Fibroblast of lung (primary cell): Measurements from ENCODE around the gene PLA2G2C.

Source experiments
- EZH2 ChIP-seq: IDR thresholded peaks from 2 replicates; pipeline ENCODE4 v1.5.1; 2012; ENCODE audit warnings: low read length, control low read depth, mild to moderate bottlenecking; ENCODE audit errors: missing control alignments
- TF ChIP-seq, protein P1 (sequence below), 2 donors: IDR thresholded peaks in 1 of 2; conservative IDR thresholded peaks in 1 of 2; 1 replicate in 1 of 2; 2 replicates in 1 of 2; pipeline ENCODE4 v1.5.1; 2011 to 2012; ENCODE audit warnings: low read length in 2 of 2, control low read depth in 1 of 2, inconsistent platforms in 1 of 2, low read depth in 1 of 2, mild to moderate bottlenecking in 1 of 2

DNA sequence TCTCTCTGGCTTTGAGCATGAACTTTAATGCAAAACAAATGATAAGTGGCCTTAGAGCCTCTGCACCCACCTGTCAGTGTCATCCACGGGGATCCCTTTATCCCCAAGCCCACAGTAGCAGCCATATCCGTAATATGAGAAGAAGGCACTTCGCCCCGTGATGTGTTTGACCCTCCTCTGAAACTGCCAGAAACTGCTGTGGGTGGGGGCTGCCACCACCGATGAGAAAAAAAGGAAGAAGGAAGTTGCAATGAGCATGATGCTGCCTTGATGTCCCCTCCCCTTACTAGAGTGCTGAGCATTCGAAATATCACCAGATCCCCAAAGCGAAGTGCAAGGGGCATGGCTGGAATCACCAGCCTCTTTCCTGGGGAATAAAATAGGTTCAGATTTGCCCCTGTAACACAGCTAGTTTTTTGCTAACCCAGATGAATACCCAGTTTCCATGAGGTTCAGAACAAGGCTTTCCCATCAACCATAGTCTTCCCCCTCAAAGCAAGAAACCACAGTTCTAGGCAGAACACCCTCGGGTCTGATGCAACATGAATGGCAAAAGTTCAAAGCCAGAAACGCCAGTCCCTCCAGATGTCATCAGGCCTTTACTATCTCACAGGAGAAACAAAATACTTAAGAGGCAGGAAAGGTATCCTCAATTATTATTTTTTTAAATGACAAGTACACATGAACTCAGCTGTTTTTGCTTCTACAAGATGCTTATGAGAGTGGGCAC, 11.2 kb downstream of the PLA2G2C start:
- TF ChIP-seq, protein P1, sequence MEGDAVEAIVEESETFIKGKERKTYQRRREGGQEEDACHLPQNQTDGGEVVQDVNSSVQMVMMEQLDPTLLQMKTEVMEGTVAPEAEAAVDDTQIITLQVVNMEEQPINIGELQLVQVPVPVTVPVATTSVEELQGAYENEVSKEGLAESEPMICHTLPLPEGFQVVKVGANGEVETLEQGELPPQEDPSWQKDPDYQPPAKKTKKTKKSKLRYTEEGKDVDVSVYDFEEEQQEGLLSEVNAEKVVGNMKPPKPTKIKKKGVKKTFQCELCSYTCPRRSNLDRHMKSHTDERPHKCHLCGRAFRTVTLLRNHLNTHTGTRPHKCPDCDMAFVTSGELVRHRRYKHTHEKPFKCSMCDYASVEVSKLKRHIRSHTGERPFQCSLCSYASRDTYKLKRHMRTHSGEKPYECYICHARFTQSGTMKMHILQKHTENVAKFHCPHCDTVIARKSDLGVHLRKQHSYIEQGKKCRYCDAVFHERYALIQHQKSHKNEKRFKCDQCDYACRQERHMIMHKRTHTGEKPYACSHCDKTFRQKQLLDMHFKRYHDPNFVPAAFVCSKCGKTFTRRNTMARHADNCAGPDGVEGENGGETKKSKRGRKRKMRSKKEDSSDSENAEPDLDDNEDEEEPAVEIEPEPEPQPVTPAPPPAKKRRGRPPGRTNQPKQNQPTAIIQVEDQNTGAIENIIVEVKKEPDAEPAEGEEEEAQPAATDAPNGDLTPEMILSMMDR (conservative IDR thresholded peaks at IDR 0.05 in 1 of 2, IDR thresholded peaks at IDR 0.05 in 1 of 2; ENCODE audit: low read depth in 1 of 2, low read length in 2 of 2), result no peak
- TF ChIP-seq EZH2, result no peak
